Prostate gland (tissue), 2 donors: ENCODE measurements around the gene C1orf21.
A peak's percentile ranks its signal among the peaks of the same experiment; 100 is the strongest.

ENCODE experiments used
- POLR2A ChIP-seq: fragments of 450-650 bp; IDR thresholded peaks from one replicate; pipeline ENCODE4 v1.6.1; 2016; ENCODE audit warnings: antibody characterized with exemption, mild to moderate bottlenecking
- POLR2AphosphoS5 ChIP-seq: sonication (generic); formaldehyde crosslinking; IDR thresholded peaks from one replicate; pipeline ENCODE4 v1.6.1; 2017; ENCODE audit warnings: antibody characterized with exemption
- TF ChIP-seq, protein P1 (sequence below), 4 experiments: fragments of 200-600 bp in 2 of 4; fragments of 450-650 bp in 2 of 4; sonication (generic) in 2 of 4; IDR thresholded peaks; 1 replicate in 3 of 4; 2 replicates in 1 of 4; pipeline ENCODE4 v1.5.1; 2016 to 2019; ENCODE audit warnings: antibody characterized with exemption in 4 of 4, mild to moderate bottlenecking in 2 of 4, moderate library complexity in 2 of 4

DNA sequence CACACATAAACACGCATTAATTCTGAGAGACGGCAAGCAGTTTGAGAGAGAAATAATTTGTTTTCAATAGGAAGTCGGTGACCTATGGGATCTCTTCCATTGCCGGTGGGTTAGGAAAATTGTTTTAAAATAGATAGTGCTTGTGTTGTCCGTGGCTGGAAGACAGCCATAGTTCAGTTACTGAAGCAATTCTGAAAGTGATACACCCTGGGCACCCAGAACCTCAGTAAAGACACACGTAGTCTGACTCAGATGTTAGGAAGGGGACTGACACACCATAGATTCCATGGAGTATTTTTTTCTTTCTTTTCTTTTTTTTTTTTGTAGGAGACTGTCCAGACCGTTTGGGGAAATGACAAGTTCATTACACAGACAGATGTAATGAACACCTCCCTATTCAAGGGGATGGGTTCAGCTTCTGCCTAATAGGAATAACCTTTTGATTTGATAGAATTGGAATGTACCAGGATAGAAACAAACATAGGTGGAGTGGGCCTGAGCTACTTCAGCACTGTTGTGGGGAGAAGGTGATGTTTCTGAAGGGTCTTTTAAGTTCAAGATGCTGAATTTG, 1.6 kb downstream of the C1orf21 start:
- TF ChIP-seq, protein P1, sequence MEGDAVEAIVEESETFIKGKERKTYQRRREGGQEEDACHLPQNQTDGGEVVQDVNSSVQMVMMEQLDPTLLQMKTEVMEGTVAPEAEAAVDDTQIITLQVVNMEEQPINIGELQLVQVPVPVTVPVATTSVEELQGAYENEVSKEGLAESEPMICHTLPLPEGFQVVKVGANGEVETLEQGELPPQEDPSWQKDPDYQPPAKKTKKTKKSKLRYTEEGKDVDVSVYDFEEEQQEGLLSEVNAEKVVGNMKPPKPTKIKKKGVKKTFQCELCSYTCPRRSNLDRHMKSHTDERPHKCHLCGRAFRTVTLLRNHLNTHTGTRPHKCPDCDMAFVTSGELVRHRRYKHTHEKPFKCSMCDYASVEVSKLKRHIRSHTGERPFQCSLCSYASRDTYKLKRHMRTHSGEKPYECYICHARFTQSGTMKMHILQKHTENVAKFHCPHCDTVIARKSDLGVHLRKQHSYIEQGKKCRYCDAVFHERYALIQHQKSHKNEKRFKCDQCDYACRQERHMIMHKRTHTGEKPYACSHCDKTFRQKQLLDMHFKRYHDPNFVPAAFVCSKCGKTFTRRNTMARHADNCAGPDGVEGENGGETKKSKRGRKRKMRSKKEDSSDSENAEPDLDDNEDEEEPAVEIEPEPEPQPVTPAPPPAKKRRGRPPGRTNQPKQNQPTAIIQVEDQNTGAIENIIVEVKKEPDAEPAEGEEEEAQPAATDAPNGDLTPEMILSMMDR (IDR thresholded peaks at IDR 0.05), result no peak
- peak; percentile 30 for TF ChIP-seq POLR2A
- TF ChIP-seq POLR2AphosphoS5, result no peak
